HG03159 (cell line): ENCODE data around the gene PLA2G15.

Experiments used
- ATAC-seq: cut with Tn5 transposase; IDR thresholded peaks from one replicate; pipeline ENCODE4 v1.9.1; 2021; ENCODE audit warnings: mild to moderate bottlenecking, moderate library complexity; ENCODE audit not compliant: unreplicated experiment

Gene PLA2G15, protein sequence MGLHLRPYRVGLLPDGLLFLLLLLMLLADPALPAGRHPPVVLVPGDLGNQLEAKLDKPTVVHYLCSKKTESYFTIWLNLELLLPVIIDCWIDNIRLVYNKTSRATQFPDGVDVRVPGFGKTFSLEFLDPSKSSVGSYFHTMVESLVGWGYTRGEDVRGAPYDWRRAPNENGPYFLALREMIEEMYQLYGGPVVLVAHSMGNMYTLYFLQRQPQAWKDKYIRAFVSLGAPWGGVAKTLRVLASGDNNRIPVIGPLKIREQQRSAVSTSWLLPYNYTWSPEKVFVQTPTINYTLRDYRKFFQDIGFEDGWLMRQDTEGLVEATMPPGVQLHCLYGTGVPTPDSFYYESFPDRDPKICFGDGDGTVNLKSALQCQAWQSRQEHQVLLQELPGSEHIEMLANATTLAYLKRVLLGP

DNA sequence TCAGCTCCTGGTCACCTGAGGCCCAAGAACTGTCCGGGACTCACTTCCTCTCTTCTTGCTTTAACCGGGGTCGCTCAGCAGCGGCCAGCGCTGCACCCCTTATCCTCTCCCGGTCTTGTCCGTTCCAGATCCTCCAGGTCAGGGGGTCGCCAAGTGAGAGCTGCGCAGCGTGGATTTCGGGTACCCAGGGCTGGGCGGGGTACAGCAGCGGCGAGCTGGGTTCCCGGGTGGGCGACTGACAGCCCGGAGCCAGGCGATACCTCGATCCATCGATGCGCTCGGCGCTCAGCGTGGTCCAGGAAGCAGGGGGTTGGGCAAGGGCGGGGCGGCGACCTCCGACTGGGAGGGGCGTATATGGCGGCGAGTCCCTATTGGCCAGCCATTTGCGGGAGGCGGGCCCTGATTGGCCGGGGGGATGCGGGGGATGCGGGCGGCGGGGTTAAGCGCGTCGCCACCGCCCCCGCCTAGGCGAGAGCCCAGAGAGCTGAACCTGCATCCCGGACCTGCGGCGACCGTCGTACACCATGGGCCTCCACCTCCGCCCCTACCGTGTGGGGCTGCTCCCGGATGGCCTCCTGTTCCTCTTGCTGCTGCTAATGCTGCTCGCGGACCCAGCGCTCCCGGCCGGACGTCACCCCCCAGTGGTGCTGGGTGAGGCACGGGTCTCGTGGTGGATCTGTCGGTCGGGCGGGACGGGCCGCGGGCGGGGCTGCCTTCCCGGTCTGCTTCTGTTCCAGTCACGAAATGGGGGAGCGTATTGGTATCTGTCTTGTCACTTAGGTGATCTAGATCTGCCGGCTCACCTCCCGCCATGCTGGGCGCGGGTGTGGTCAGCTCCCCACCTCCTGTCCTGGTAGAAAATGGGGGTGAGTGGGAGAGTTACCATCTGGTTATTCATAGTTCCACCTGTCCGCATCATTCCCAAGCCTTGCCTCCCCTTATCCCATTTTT is at the start of gene PLA2G15:
Gene PLA2G15, plus strand, starts transcription at position 471 of the 951 bp plus-strand sequence. Its CDS starts 54 bp downstream, at position 525.
- peak; percentile 71 for ATAC-seq

DNA sequence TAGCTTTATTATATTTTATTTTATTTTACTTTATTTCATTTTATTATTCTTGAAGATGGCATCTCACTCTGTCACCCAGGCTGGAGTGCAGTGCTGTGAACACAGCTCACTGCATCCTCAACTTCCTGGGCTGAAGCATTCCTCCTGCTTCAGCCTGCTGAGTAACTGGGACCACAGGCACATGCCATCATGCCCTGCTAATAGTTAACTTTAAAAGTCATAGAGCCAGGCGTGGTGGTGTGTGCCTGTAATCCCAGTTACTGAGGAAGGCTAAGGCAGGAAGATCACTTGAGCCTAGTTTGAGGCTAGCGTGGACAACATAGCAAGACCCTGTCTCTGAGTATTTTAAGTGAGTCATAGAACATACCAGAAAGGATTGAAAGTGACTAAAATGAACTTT is 47.9 kb upstream of the PLA2G15 start:
- no peak for ATAC-seq

DNA sequence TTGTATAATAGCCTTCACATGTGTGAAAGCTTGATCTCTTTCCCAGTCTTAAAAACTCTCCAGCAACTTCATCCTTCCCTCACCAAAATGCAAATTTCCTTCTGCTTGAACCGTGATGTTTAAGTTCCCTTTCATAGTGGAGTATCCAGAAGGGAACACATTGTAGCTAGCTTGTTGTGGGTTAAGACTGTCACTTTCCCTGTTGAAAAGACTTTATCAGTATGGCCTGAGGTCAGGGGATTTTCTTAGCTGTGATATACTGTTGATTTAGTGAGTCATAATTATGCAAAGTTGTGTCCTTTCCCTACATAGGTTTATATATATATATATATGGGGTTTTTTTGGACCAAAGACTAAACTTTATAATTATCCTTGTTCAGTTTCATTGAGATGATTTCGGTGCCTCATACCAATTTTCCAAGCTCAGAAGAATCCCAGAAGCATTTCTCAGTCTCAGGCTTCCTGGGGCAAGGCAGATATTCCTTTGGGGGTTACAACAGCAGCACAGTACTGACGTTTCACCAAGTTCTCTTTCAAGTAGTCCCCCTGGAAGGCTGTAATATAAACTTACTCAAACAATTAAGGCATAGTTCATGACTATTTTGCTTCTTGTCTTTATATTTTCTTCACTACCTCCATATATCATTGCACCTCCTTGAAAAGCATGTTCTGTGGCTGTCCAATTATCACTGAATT is 44.9 kb upstream of the PLA2G15 start:
- no peak for ATAC-seq

DNA sequence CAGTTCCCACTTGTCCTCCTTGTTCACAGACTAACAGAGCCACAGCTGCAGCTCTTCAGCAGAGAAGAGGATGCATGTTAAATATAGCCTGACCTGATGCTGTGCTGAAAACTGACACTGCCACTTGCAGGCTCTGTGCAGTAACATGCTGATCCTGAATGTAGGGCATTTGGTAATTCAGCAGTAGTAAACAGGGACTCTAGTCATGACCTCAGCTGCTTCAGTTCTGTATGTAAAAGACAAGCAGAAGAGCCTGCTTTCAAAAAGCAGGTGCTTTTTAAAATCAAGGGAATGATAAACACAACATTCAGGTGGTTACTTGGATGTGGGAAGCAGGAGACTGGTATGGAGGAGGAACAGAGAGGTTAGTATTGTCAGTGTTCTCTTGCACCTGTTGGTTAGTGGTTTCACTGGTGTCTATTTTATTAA is 43.1 kb upstream of the PLA2G15 start:
- ATAC-seq, result no peak

DNA sequence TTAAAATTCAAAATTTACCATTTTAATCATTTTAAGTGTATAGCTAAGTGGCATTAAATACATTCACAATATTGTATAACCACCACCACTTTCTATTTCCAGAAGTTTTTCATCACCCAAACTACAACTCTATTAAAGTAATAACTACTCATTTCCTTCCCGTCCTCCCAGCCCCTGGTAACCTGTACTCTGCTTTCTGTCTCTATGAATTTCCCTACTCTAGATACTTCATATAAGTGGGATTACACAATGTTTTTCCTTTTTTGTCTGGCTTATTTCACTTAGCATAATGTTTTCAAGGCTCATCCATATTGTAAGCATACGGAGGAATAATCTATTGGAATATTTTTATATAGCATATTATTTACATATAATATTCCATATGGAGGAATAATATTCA is 38.9 kb upstream of the PLA2G15 start:
- ATAC-seq, result no peak

DNA sequence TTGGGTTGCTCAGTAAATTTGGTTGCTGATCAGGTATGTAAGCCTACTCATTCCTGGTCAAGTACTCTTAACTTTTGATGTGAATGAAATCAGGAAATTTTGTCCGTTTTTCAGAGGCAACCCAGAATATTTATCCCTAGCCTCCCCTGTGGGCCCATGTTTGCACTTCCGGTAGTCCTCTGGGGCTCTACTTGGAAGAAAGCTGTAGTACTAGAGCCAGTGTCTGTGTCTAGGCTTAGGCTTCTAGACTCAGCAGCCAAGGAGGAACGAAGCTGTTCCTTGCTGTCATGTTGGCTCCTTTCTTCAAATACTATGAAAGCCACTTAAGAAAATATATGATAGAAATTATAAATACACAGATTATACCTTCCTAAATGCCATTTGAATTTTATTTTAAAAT is 30.4 kb upstream of the PLA2G15 start:
- ATAC-seq, result no peak

DNA sequence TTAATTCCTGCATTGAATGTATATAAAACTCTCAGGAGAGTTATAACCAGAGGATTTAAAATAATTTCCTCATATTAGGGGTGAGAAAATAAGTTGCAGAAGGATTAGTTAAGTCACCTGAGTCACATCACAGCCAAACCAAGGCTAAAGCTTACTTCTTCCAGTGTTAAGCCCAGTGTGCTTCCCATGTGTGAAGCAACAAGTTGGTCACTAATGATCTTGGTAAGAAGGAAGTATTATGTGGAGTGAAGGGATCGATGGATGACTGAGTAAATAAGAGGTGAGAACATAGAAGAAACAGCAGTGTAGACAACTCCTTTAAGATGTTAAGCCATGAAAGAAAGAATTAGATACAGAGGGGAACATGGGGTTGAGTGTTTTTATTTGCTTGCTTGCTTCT is 29.9 kb upstream of the PLA2G15 start:
- no peak for ATAC-seq

DNA sequence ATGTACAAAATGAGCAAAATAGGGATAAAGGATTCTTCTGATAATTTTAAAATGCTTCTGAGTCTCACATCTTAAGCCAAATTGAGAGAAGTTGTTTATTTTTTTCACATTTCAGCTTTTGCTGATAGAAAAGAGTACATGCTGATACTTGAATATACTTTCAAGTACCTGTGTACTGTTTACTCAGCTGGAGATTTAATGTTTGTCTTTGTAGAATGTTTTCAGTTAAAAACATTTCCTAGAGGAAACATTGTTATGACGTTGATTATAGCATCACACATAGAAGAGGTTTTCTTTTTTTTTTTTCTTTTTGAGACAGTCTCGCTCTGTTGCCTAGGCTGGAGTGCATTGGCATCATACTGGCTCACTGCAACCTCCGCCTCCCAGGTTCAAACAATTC is 28.9 kb upstream of the PLA2G15 start:
- no peak for ATAC-seq

DNA sequence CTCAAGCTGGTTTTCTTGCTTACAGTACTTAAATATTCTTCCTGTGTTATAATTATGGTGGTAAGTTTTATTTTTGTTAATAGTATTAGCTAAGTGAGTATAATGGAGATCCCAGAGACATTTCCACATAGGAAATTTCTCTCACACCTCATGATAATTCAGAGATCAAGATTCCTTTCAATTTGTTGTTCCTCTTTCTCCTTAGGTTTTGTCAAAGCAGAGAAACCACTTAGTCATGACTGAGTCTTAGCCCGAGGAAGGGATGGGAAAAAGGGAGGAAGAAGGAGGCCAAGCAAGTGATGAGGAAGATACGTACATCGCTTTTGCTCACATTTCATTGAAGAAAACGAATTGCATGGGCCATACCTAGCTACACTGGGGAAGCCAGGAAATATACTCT is 27.7 kb upstream of the PLA2G15 start:
- no peak for ATAC-seq

DNA sequence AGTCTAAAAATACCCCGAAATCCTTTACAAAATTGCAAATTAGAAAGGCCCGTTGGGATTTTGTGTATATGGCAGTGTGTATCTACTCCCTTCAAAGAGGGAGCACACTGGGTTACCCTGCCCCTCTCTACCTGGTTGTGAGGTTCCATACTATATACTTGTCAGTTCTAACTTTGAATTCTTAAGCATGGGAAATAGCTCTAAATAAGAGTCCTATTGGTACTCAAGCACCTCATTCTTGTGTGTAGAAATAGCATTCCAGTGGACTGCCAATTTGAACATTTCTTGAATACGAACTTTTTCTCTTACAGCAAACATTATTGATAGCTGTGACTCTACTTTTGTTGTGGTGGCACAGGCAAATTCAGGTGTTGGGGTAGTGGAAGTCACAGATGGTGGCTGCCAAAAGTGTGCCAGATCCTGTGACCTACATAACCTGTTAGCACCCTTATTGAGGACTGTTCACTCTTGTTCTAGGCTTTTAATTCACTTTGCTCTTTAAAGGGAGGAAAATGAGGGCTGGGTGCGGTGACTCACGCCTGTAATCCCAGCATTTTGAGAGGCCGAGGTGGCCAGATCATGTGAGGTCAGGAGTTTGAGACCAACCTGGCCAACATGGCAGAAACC is 25.3 kb upstream of the PLA2G15 start:
- ATAC-seq, result no peak

DNA sequence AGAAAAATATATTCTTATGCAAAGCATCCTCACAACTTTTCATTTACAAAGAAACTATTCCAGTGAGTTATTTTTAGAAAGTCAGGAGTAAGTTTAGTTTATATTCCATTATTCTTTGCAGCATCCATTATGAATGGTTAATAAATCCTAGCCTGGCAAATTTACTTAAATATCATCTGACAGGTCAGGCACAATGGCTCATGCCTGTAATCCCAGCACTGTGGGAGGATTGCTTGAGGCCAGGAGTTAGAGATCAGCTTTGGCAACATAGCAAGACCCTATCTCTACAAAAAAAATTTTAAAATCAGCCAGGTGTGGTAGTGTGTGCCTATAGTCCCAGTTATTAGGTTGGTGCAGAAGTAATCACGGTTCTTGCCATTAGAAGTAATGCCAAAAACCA is 22.1 kb upstream of the PLA2G15 start:
- no peak for ATAC-seq

DNA sequence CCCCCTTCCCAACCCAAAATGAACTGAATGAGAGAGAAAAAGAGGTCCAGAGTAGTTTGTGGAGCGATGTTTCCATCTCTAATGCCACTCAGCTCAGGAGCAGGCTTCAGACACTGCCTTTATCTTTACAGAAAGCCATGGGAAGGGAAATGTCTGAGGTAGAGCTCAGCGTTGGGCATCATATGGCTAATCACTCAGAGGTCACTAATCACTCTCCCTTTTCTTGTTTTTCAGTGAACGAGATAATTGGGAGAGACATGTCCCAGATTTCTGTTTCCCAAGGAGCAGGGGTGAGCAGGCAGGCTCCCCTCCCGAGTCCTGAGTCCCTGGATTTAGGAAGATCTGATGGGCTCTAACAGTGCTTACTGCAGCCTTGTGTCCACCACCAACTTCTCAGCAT is 19.1 kb upstream of the PLA2G15 start:
- ATAC-seq, result no peak

DNA sequence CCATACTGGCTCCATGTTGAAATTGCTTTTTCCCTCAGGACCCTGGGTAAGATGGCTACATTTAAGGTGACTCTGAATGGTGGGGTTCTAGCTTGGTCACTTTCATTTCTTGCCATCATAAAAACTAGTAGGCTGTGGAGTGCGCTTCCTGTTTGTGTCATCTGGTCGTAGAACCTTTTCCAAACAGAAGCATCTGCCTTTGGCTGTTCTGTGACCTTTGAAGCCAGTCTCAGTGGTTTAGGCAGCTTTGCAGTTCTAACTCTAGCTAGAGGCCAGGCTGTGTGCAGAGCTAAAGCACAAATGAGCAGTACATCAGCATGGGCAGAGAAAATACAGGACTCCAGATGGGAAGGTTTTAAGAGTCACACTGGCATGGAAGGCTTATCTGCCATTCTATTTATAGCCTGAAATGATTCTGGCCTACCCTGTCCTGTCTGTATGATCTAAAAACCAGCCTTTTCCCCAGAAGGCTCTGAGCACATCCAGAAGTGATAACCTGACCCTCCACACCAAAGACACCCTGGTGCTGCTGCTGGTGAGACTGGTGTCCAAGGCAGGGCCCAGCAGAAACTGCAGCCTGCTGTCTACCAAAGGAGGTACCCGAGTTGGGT is 17.9 kb upstream of the PLA2G15 start:
- ATAC-seq, result no peak

DNA sequence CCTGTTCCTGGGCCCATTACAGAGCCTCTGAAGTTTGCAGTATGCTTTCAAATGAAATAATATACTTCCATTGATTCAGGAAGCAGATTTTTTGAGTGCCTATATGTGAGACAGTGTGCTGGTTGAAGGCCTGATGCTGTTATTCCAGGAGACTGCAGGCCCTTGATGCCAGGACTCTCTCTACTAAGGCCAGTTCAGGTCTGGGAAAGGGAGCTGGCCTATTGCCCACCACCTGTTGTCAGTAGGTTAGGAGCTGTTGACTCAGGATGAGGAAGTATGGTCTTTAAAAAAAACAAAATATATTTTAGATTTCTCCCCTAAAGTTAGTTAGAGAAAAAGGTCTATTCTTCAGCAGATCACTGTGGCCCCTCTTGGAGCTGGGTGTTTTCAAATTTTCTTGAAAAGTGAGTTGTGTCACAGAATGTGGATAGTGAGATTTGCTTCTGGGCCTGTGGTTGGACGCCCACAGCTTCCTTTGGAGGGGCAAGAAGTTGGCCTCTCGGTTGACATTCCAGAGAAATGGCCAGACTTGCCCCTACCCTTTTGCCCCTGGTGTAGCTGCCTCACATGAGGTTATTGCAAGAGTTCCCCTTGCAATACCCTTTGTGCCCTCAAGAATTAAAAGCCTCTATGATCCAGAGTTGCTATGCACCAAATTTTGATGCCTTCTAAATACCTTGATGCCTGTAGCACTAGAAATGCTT is 17.2 kb upstream of the PLA2G15 start:
- no peak for ATAC-seq

DNA sequence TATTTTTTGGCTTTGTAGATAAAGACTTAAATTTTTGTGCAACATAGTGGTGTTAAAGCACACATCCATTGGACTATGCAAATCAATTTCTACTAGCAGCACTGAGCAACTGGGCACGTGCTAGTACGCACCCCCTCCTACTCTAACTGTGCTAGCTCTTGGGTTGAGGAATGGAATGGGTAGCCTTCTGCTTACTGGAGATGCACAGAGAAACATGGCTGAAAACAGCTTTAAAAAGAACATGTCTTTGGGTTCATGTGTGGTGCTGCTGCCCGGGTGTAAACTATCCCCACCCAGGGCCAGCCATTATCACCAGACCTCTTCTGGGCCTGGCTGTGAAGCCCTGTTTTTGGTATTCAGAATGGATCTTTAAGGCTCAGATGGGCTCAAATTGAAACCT is 16.5 kb upstream of the PLA2G15 start:
- ATAC-seq, result no peak

DNA sequence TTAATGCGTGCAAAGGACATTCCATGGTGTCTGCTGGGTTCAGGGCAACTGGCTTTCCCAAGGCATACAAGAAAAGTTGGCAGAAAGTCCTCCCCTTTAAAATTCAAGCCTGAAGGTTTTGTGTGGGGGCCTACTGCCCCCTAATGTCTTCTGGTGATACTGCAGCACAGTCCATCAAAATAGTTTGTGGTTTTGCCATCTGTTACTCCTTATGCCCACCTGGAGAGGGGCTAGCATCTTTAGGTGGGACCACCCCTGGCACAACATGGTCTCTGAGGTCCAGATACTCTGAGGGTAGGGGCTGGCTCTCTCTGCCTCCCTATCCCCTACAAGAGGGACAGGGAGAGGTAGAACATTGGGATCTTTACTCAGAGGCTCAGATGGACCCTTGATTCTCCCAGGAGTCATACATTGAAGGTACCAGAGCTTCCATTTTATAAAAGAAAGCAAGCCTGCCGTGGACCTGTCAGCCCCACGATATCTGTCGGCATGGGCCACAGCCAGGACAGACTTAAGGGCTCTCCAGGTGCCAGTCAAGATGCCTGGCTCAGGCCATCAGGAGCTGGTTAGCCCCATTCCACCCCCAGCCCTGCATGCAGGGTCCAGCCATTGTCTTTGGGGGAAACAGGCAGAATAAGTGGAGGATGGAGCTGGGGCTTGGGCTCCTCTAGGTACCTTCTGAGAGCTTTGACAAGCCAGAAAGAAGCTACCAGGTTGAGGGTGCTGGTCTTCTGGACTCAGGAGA is 15.6 kb upstream of the PLA2G15 start:
- no peak for ATAC-seq

DNA sequence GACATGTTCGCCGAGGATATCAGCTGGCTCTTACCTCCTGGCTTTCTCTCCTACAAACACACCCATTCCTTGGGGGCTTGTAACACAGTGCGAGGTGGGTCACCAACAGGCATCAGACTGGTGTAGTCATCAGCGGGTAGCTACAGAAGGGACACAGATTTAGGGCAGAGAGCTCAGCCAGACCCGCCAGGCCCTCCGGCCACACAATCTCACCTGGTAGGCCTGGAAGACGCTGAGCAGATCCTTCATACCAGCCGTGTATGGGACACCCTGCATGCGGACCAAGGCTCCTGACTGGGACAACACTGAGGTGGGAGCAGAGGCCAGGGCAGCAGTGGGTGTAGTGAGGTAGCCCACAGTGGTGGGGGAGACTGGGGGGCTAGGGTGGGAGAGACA is 15.0 kb upstream of the PLA2G15 start:
- ATAC-seq, result no peak

DNA sequence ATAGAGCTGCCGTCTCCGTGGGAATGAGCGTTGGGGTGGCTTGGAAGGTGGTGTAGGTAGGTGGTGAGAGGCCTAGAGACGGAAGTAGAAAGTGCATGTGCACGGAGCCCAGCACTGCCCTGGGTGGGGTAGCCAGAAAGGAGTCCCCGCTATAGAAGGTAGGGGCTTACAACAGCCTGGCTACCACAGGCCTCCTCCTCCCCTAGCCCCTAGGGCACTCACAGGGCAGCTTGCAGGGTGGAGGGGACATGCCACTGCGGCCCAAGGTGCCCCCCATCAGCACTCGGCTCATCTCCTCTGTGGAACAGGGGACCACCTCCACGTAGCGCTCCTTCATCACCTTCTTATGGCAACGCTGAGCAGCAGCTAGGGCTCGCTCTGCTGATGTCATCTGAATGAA is 14.2 kb upstream of the PLA2G15 start:
- ATAC-seq, result no peak
